Muscle of back (tissue), 11 donors: ENCODE measurements around the gene SLC16A3. TPM values are rescaled to one million over a fixed set of nuclear protein-coding genes. Genes with fewer than 3 reads are reported as not detected.
"Not testable (repeated sequence)": the region's sequence is repeated elsewhere in the genome, so short reads cannot be mapped to it uniquely, and the experiment has no call there.

ENCODE experiments used
- DNase-seq, 3 donors: peaks; one replicate each; pipeline versions ENCODE4 v3.0.0 to v3.0.0-alpha.2; 2013
- polyA plus RNA-seq, 10 donors: library from polyadenylated mRNA; unstranded; fragments of 120-200 nt; gene quantifications; one replicate each; pipeline ENCODE4 v1.2.1, GENCODE V29; 2013; ENCODE audit not compliant: insufficient read length in 10 of 10

SLC16A3 gene
- polyA plus RNA-seq, 10 donors, result 20.2 to 39.1 (median 23.3) TPM

GRCh38 chr17:82245134-82246039 lies 16.5 kb downstream of the SLC16A3 start:
- DNase-seq, result no peak

DNA sequence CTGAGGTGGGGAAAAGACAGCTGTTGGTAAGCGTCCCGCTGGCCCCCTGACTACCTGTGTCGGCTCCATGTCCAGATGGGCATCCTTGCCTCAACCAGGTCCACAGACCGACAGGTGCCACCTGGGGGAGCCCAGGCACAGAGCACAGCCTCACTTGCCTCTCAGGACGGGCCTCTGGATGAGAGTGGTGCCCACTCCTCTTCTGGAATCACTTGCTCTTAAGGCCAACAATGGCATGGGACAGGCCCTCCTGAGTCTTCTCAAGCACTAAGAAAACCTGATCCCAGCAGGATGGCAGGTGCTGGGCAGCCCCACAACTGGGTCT lies 17.2 kb downstream of the SLC16A3 start:
- no peak for DNase-seq

DNA sequence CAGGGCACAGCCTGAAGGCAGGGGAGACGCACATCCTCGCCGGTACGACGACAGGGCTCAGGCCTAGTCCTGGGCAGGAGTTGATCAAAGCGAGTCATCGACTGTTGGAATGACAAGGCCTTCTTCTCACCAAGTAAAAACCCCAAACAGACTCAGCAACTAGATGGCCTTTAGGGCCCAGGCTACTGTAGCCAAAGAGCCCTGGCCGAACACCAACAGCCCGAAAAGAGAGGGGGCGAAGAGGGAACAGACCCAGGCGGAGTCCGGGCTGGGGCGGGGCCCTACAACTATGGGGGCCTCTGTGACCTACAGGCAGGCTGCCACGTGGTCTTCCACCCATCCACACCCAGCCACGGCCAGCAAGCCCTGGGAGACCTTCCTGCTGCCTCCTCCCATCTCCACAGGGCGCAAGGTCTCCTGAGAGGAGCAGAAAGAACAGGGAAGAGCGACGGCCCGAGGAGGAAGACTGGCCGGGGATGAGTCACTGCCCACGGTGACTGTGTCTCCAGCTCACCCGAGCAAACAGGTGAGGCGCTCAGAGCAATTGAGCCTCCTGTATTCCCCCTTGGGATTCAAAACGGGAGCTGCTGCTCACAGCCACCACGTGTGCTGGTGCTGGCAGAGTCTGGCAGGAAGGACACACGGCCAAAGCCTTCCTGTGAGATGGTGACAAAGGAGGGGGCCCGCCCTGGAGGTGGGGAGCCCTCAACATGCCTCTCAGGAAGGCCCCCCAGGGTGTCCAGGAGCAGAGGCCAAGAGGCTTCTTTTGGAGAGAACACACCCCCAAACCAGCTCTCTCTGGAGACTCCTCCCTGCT lies 17.7 kb downstream of the SLC16A3 start:
- DNase-seq, result no peak

GRCh38 chr17:82247182-82247823 lies 18.5 kb downstream of the SLC16A3 start:
- DNase-seq, result no peak

DNA sequence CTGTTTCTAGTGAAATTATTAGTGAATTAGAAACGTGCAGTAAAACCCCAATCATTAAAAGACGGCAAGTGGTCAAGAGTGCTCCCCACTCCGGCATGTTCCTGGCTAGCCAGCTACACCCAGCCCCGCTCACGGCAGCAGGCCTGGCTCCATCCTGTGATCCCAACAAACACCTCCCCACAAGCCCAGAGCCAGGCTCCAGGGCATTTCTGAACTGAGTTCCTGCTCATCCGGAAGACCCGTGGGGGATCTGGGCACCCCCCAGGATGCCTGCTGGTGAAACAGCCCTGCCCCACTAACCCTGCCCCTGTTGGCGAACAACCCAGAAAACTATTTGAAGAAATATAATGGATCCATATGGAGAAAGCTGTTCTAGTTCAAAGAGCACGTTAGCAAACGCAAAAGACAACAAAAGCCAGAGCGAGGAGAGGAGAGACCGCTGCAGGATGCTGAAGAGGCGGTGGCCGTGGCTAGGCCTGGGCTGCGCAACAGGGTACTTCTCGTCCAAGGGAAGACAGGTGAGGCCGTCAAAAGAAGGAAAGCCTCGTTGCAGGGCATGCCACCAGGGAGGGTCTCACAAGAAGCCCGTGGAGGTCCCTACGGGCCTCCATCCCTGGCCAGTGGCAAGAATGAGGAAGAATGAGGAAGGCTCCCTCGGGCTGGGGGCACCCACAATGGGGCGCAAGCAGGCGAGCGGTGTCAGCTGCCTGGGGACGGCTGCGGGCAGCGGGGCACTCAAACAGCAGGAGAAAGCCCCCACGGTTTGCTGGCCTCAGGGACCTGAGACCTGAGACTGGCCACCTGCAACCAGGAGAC lies 19.2 kb downstream of the SLC16A3 start:
- DNase-seq, result no peak

GRCh38 chr17:82248815-82249674 lies 20.2 kb downstream of the SLC16A3 start:
- DNase-seq, result no peak

DNA sequence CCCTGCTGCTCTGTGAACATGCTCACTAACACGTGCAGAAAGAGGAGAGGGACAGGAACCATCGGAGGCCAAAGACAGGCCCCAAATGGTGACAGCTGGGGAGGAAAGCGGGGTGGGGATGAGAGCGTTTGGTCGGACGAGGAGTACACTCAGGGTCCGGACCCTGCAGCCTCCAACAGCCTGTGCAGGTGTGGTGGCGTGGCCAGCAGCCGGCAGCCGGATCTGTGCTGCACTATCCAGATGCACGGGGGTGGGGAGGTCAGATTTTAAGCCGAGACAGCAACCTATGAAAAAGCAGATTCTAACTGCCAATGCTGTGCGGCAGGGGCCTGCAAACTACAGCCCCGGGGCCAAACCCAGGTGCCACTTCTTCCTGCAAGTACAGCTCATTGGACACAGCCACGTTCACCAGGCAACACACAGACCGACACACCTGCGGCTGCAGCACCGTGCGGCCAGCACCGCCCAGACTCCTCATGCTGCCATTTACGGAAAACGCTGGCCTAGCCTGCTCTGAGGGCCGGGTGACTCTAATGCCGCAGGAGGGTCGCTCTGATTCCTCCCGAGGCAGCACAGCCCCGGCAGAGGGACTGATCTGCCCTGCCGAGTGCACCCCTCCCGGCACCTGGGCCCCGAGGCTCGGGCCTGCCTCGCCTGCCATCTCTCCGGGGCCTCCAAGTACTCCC lies 21.2 kb downstream of the SLC16A3 start:
- no peak for DNase-seq

GRCh38 chr17:82250868-82251500 lies 22.1 kb downstream of the SLC16A3 start:
- no peak for DNase-seq

DNA sequence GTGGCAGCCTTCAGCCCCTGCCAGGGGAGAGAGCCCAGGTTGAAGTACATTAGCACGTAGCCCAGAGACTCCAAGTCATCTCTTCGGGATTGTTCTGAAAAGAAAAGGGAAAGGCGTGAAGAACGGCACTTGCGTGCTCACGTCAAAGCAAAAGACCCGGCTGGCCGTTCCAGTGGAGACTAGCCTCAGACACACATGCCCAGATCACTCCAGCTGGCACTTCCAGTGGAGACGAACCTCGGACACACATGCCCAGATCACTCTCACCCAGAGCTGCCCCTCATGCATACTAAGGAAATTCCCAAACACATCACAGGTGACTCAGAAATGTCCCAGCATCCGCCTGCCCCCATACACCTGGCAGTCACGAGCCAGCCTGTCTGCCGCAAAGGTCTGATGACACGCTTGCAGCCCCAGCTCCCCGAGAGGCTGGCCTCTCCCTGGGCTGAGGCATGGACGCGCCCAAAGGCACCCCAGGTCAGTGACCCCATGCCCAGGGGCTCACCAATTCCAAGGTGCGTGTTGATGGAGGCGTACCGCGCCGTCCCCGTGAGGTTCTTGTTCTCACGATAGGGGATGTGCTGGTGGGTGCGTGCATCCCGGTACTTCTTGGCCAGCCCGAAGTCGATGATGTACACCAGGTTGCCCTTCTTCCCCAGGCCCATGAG lies 23.8 kb downstream of the SLC16A3 start:
- DNase-seq, result no peak

- no peak for DNase-seq
Measured at GRCh38 chr17:82253179-82253544, 24.3 kb downstream of the SLC16A3 start.

DNA sequence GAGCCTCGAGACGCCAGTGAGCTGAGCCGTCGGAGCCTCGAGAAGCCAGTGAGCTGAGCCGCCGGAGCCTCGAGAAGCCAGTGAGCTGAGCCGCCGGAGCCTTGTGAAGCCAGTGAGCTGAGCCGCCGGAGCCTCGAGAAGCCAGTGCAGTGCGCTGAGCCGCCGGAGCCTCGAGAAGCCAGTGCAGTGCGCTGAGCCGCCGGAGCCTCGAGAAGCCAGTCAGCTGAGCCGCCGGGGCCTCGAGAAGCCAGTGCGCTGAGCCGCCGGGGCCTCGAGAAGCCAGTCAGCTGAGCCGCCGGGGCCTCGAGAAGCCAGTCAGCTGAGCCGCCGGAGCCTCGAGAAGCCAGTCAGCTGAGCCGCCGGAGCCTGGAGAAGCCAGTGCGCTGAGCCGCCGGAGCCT lies 25.3 kb downstream of the SLC16A3 start:
- not testable (repeated sequence) for DNase-seq

DNA sequence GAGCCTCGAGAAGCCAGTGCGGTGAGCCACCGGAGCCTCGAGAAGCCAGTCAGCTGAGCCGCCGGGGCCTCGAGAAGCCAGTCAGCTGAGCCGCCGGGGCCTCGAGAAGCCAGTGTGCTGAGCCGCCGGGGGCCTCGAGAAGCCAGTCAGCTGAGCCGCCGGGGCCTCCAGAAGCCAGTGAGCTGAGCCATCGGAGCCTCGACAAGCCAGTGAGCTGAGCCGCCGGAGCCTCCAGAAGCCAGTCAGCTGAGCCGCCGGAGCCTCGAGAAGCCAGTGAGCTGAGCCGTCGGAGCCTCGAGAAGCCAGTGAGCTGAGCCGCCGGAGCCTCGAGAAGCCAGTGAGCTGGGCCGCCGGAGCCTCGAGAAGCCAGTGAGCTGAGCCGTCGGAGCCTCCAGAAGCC lies 25.9 kb downstream of the SLC16A3 start:
- not testable (repeated sequence) for DNase-seq

DNA sequence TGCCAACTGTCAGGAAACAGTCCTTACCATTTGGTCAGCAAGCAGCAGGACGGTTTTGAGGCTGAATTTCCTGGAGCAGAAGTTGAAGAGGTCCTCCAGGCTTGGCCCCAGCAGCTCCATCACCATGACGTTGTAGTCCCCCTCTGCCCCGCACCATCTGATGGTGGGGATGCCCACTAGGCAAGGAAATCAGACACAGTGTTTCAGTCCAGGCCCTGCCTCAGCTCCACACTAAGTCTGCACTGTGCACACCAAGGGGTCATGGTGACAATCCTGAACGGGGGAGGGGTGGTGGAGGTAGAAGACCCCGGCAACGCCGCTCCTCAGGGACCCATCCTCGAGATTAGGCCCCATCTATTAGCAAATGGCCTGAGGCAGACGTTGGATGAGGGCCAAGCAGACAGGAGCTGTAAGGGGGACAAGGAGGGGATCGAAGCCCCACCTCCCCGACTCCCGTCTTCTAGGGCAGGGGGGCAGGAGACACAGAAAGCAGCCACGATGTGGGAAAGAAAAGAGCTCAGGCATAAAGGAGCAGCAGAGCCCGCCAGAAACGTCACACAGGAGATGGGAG lies 26.6 kb downstream of the SLC16A3 start:
- DNase-seq, result no peak

DNA sequence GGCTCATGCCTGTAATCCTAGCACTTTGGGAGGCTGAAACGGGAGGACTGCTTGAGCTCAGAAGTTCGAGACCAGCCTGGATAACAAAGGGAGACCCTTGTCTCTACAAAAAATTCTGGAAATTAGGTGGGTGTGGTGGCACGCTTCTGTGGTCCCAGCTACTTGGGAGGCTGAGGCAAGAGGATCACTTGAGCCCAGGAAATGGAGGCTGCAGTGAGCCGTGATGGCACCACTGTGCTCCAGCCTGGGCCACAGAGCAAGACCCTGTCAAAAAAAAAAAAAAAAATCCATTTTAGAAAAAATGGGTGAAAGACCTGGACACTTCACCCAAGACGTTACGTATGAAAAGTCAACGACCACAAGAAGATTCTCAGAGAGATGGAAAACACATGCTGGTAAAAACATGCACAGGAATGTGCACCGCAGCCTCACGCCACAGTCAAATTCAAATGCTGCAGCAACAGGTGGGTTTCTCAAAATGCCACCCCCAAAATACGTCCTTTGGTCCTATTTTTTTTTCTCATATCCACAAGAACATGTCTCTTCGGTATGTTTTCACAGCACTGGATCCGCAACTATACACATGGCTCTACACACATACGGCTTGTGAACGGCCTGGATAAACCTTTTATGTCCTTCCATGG lies 27.5 kb downstream of the SLC16A3 start:
- DNase-seq, result no peak

DNA sequence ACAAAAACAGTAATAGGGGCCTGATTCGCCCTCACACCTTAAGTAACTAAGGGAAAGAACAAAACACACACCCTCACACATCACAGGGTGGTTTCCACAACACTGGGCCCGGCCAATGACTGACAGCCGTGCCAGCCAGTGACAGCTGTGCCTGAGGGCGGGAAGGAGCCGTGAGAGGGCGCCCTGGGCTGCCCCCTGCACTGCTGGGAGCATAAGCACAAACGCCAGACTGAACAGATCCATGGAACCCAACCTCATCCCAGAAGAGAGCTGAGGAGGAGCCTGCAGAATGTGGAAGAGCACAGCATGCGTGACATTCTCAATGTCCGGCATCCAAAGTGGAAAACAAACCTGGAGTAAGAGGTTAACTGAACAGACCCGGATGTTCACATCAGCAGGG lies 28.6 kb downstream of the SLC16A3 start:
- no peak for DNase-seq

DNA sequence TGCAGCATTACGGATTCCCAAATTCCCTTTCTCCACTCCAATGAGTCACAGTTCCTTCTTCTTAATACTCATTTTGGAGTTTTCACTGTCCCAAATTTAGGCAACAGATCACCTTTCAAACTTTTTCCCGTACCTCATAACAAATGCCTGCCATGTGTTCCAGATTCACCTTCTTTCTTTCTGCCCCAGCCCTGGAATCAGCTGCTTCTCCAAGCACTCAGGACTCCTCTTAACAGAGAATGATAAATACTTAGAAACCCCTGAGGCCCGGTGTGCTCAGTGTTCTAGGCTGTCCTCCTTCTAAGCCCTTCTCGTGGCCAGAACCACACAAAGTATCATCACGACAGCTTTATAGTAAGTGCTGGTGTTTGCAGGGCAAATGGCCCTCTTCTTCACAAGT lies 29.7 kb downstream of the SLC16A3 start:
- no peak for DNase-seq

DNA sequence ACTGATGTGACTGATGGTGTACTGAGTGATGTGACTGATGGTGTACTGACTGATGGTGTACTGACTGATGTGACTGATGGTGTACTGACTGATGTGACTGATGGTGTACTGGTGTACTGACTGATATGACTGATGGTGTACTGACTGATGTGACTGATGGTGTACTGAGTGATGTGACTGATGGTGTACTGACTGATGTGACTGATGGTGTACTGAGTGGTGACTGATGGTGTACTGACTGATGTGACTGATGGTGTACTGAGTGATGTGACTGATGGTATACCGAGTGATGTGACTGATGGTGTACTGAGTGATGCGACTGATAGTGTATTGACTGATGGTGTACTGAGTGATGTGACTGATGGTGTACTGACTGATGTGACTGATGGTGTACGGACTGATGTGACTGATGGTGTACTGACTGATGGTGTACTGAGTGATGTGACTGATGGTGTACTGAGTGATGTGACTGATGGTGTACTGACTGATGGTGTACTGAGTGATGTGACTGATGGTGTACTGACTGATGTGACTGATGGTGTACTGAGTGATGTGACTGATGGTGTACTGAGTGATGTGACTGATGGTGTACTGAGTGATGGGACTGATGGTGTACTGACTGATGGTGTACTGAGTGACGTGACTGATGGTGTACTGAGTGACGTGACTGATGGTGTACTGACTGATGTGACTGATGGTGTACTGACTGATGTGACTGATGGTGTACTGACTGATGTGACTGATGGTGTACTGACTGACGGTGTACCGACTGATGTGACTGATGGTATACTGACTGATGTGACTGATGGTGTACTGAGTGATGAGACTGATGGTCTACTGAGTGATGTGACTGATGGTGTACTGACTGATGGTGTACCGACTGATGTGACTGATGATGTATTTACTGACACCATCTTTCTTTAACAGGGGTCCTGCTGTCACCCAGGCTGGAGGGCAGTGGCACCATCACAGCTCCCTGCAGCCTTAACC lies 31.4 kb downstream of the SLC16A3 start:
- DNase-seq, result not testable (repeated sequence)
